ENCODE data around the gene ADGRL3. TPM values are rescaled to one million over a fixed set of nuclear protein-coding genes. Genes with fewer than 3 reads are reported as not detected.

The ADGRL3 gene
- total RNA-seq, 3 donors from 2014 or later (not counting 1 experiment from before 2014, with no cell fraction given), result not detected

GRCh38 chr4:61395754-61396153 lies 195.6 kb downstream of the ADGRL3 start:
- H3K9me3 ChIP-seq (ENCODE audit: control insufficient read depth, insufficient read depth, low read length), result no peaks in the 10 kb centered on the region
- Mint-ChIP-seq H3K4me1 (no peaks in the 10 kb centered on the region), H3K4me3 (no peak overlapping the region), H3K36me3 (no peaks in the 10 kb centered on the region), H3K27ac (no peak overlapping the region), H3K9me3 (peaks cover 10 to 14% of the 10 kb centered on the region in 2 donors), H3K27me3 (ENCODE audit: low read depth in 2 of 2) (no peaks in the 10 kb centered on the region)
- no peaks in the 10 kb centered on the region for H3K27me3 ChIP-seq (ENCODE audit: control insufficient read depth, insufficient read depth, low read length)
- intact Hi-C loops (cut with micrococcal nuclease), result no loop called here
- no peaks in the 10 kb centered on the region for H3K36me3 ChIP-seq (ENCODE audit: control insufficient read depth, insufficient read depth, low read length)
- H3K4me1 ChIP-seq (ENCODE audit: control insufficient read depth, insufficient read depth, low read length), result no peaks in the 10 kb centered on the region
- WGBS (ENCODE audit: insufficient coverage), result 88% methylated on average over 3 of the region's 3 CpGs
- H3K27ac ChIP-seq (ENCODE audit: low read length), result no peak overlapping the region
- no peak for TF ChIP-seq CTCF (IDR thresholded peaks at IDR 0.05)
- no peak for ATAC-seq
- DNase-seq, result no peak
- no peak overlapping the region for H3K4me3 ChIP-seq (ENCODE audit: low read length)

DNA sequence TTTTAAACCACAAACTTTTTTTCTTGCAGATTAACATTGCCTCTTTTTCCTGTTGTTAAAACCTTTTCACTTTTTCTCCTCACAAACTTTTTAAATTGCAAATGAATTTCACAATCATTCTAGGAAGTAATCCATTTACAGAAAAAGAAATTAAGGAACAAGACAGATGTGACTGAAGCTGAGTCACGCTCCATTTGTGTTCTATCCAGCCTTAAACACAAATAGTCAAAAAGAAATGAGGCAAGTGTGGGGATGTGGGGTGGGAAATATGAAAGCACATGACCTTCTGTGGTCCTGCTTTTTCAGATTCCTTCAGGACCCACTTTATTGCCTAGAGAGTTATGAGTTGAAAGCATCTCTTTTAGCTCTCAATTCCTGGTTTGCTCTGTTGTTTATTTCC lies 197.0 kb downstream of the ADGRL3 start:
- H3K27ac ChIP-seq (ENCODE audit: low read length), result no peak overlapping the region
- DNase-seq (no peak), ATAC-seq (no peak)
- intact Hi-C loops (cut with micrococcal nuclease), result no loop called here
- Mint-ChIP-seq H3K27ac (no peak overlapping the region), H3K4me1 (no peaks in the 10 kb centered on the region), H3K36me3 (no peaks in the 10 kb centered on the region), H3K27me3 (ENCODE audit: low read depth in 2 of 2) (no peaks in the 10 kb centered on the region), H3K9me3 (peaks cover 10 to 11% of the 10 kb centered on the region in 2 donors), H3K4me3 (no peak overlapping the region)
- WGBS (ENCODE audit: insufficient coverage), result 29% methylated on average over 1 of the region's 1 CpG
- H3K4me1 ChIP-seq (ENCODE audit: control insufficient read depth, insufficient read depth, low read length), result no peaks in the 10 kb centered on the region
- no peak overlapping the region for H3K4me3 ChIP-seq (ENCODE audit: low read length)
- TF ChIP-seq CTCF (IDR thresholded peaks at IDR 0.05), result no peak
- H3K27me3 ChIP-seq (ENCODE audit: control insufficient read depth, insufficient read depth, low read length), result no peaks in the 10 kb centered on the region
- H3K36me3 ChIP-seq (ENCODE audit: control insufficient read depth, insufficient read depth, low read length), result no peaks in the 10 kb centered on the region
- no peaks in the 10 kb centered on the region for H3K9me3 ChIP-seq (ENCODE audit: control insufficient read depth, insufficient read depth, low read length)

- H3K36me3 ChIP-seq (ENCODE audit: control insufficient read depth, insufficient read depth, low read length), result no peaks in the 10 kb centered on the region
- H3K27ac ChIP-seq (ENCODE audit: low read length), result no peak overlapping the region
- Mint-ChIP-seq H3K4me1 (no peaks in the 10 kb centered on the region), H3K9me3 (peaks cover 8 to 9% of the 10 kb centered on the region in 2 donors), H3K4me3 (no peak overlapping the region), H3K36me3 (no peaks in the 10 kb centered on the region), H3K27ac (no peak overlapping the region), H3K27me3 (ENCODE audit: low read depth in 2 of 2) (no peaks in the 10 kb centered on the region)
- ATAC-seq (no peak), DNase-seq (no peak)
- H3K27me3 ChIP-seq (ENCODE audit: control insufficient read depth, insufficient read depth, low read length), result no peaks in the 10 kb centered on the region
- no peak overlapping the region for H3K4me3 ChIP-seq (ENCODE audit: low read length)
- H3K4me1 ChIP-seq (ENCODE audit: control insufficient read depth, insufficient read depth, low read length), result no peaks in the 10 kb centered on the region
- no peak for TF ChIP-seq CTCF (IDR thresholded peaks at IDR 0.05)
- intact Hi-C loops (cut with micrococcal nuclease), result no loop called here
- no peaks in the 10 kb centered on the region for H3K9me3 ChIP-seq (ENCODE audit: control insufficient read depth, insufficient read depth, low read length)
- no CpG with 5 or more reads among the region's 1 CpG for WGBS (ENCODE audit: insufficient coverage)
Observed at GRCh38 chr4:61400439-61401038, 200.4 kb downstream of the ADGRL3 start.

DNA sequence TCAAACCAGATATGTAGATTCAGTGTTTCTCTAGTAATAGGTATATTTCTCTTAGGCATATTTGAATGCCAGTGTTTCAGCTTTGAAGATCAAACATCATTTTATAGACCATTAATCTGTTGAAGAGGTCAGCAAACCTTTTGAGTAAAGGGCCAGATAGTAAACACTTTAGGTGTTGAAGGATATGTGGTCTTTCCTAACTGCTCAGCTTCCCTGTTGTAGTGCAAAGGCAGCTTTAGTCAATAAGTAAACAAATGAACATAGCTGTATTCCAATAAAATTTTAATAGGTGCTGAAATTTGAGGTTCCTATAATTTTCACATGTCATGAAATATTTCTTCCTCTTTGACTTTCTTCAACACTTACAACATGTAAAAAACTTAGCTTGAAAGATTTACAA lies 201.6 kb downstream of the ADGRL3 start:
- intact Hi-C loops (cut with micrococcal nuclease), result no loop called here

More for the DNA sequence above, 201.6 kb downstream of the ADGRL3 start:
- H3K4me1 ChIP-seq (ENCODE audit: control insufficient read depth, insufficient read depth, low read length), result no peaks in the 10 kb centered on the region
- no peak overlapping the region for H3K27ac Mint-ChIP-seq
- no peak for ATAC-seq
- peaks cover 5 to 9% of the 10 kb centered on the region in 2 donors for H3K9me3 Mint-ChIP-seq
- no peaks in the 10 kb centered on the region for H3K36me3 Mint-ChIP-seq
- H3K27me3 ChIP-seq (ENCODE audit: control insufficient read depth, insufficient read depth, low read length), result no peaks in the 10 kb centered on the region
- no peak for TF ChIP-seq CTCF (IDR thresholded peaks at IDR 0.05)
- H3K4me3 Mint-ChIP-seq, result no peak overlapping the region
- no peaks in the 10 kb centered on the region for H3K36me3 ChIP-seq (ENCODE audit: control insufficient read depth, insufficient read depth, low read length)
- H3K9me3 ChIP-seq (ENCODE audit: control insufficient read depth, insufficient read depth, low read length), result no peaks in the 10 kb centered on the region
- H3K4me3 ChIP-seq (ENCODE audit: low read length), result no peak overlapping the region
- no peaks in the 10 kb centered on the region for H3K27me3 Mint-ChIP-seq (ENCODE audit: low read depth in 2 of 2)
- no peaks in the 10 kb centered on the region for H3K4me1 Mint-ChIP-seq
- no peak for DNase-seq
- H3K27ac ChIP-seq (ENCODE audit: low read length), result no peak overlapping the region
